Right lobe of liver (tissue), 6 donors: ENCODE results near the gene UTS2R. TPM values are rescaled to one million over a fixed set of nuclear protein-coding genes. Genes with fewer than 3 reads are reported as not detected.
A peak's percentile ranks its signal among the peaks of the same experiment; 100 is the strongest.

Experiments used
- ATAC-seq, 4 donors: fragments of 200-7000 bp; cut with Tn5 transposase; one replicate each; pipeline ENCODE4 v1.9.1; 2020; ENCODE audit warnings: mild to moderate bottlenecking in 4 of 4, moderate library complexity in 4 of 4
- DNase-seq, 3 donors: peaks; one replicate each; pipeline ENCODE4 v3.0.0-alpha.2; 2020
- H3K27ac ChIP-seq, 3 donors: fragments of 200-600 bp; one replicate each; pipeline ENCODE4 v1.8.0; 2022
- H3K27me3 ChIP-seq, 2 donors: fragments of 200-600 bp; one replicate each; pipeline ENCODE4 v1.8.0; 2022
- H3K36me3 ChIP-seq, 4 donors: fragments of 200-600 bp; sonication (generic) in 1 of 4; one replicate each; pipeline versions ENCODE4 v1.5.1 to v1.8.0; 2017 to 2022; ENCODE audit warnings: control low read depth in 1 of 4
- H3K4me1 ChIP-seq, 4 donors: fragments of 200-600 bp; sonication (generic) in 1 of 4; one replicate each; pipeline versions ENCODE4 v1.5.1 to v1.8.0; 2017 to 2022; ENCODE audit warnings: control low read depth in 1 of 4
- H3K4me3 ChIP-seq, 3 donors: fragments of 200-600 bp; one replicate each; pipeline ENCODE4 v1.8.0; 2022
- H3K9me3 ChIP-seq, 4 donors: fragments of 200-600 bp; sonication (generic) in 1 of 4; one replicate each; pipeline versions ENCODE4 v1.5.1 to v1.8.0; 2017 to 2022; ENCODE audit warnings: control low read depth in 1 of 4
- CTCF ChIP-seq, 4 donors: fragments of 200-600 bp in 3 of 4; fragments of 450-650 bp in 1 of 4; IDR thresholded peaks; one replicate each; pipeline versions ENCODE4 v1.5.1 to v1.8.0; 2016 to 2022; ENCODE audit warnings: antibody characterized with exemption in 4 of 4, mild to moderate bottlenecking in 2 of 4
- POLR2A ChIP-seq: fragments of 450-650 bp; IDR thresholded peaks from one replicate; pipeline ENCODE4 v1.6.1; 2017; ENCODE audit warnings: antibody characterized with exemption, mild to moderate bottlenecking
- WGBS: methylation state at CpG from one replicate; pipeline ENCODE4 v1.1.6; 2018; ENCODE audit warnings: low coverage, low lambda C conversion rate; ENCODE audit not compliant: insufficient coverage; ENCODE audit errors: missing lambda C conversion rate; 5-methylcytosine and 5-hydroxymethylcytosine counted together
- intact Hi-C, 2 donors: fragments of 100-400 bp; cut with DNase I; formaldehyde crosslinking; loops; one replicate each; pipeline versions ENCODE4 v1.11.2 to v1.14.1; 2022
- total RNA-seq, 6 experiments: library from RNA; depleted of rRNA in 2 of 6; stranded (reverse); fragments of >200 nt in 2 of 6; fragmentation: NEBNext Ultra II Directional in 3 of 6; extraction: Animal tissue kit (Norgen Biotek cat#: 25700) in 3 of 6; gene quantifications; one replicate each; pipeline versions ENCODE4 v1.1.0 to v1.2.4, GENCODE V29; 2016 to 2023
- donor health status: DM: no; HTN: yes; CAD: no.
- donor health status: DM: no; HTN: no; CAD: no.
- donor health status: DM: no; HTN: no; CAD: no.
- donor health status: DM: no; HTN: yes; CAD: no.
- donor health status: DM: no; HTN: yes; CAD: no.

UTS2R gene
- total RNA-seq, 6 experiments from 2014 or later: not detected

DNA sequence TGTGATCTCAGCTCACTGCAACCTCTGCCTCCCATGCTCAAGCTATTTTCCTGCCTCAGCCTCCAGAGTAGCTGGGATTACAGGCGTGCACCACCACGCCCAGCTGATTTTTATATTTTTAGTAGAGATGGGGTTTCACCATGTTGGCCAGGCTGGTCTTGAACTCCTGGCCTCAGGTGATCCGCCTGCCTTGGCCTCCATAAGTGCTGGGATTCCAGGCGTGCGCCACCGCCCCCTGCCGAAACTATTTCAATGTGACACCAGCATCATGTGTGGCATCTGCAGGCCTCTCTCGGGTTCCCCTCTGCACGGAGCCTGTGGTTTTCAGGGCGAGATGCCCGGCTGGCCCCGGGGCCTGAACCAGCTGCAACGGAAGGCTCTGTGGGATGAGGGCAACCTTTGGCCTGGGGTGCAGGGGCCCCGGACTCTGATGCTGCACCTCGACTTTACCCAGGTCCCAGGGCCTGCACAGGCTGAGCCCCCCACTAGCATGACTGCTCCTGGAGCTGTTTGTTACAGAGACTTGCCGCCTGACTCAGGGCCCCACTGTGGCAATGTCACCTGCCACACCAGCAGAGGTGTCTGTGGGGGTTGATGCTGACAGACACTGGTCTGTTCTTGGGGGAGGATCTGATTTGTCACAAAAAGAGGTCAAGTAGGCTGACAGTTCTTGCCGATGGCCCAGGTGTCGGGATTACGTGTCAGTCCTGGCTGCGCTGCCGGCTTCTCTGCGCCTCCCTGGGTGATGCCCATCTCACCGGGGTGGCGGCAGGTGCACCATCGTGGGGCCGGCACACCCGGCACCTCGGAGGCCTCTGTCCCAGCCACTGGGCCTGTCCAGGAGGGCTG is 21.2 kb upstream of the UTS2R start:
- H3K36me3 ChIP-seq: no peaks in the 10 kb centered on the region
- H3K27ac ChIP-seq: no peak overlapping the region
- H3K9me3 ChIP-seq: no peaks in the 10 kb centered on the region
- no CpG with 5 or more reads among the region's 28 CpGs for WGBS
- H3K4me3 ChIP-seq: no peak overlapping the region
- no peak for ATAC-seq
- DNase-seq: no peak
- TF ChIP-seq POLR2A: no peak
- TF ChIP-seq CTCF (IDR thresholded peaks at IDR 0.05): no peak
- peaks cover 0 to 5% (median 0%) of the 10 kb centered on the region in 4 donors for H3K4me1 ChIP-seq
- intact Hi-C loops: loop anchor here (10.0 kb wide), 3 partner anchors 64 to 204 kb away; partner anchors contain the start of genes HEXD (in 1 of the 2) and OGFOD3 (in 1 of the 2)
- H3K27me3 ChIP-seq: no peaks in the 10 kb centered on the region

- intact Hi-C loops: loop anchor here (10.0 kb wide), 3 partner anchors 64 to 204 kb away; partner anchors contain the start of genes HEXD (in 1 of the 2) and OGFOD3 (in 1 of the 2)
- DNase-seq (no peak), ATAC-seq (peak in 2 of 4 donors; percentile 2 to 23)
- no peak overlapping the region for H3K4me3 ChIP-seq
- no peaks in the 10 kb centered on the region for H3K36me3 ChIP-seq
- H3K9me3 ChIP-seq: no peaks in the 10 kb centered on the region
- no peak overlapping the region for H3K27ac ChIP-seq
- peaks cover 0 to 5% (median 0%) of the 10 kb centered on the region in 4 donors for H3K4me1 ChIP-seq
- H3K27me3 ChIP-seq: no peaks in the 10 kb centered on the region
- WGBS: 54% methylated on average over 7 of the region's 21 CpGs
- no peak for TF ChIP-seq CTCF (IDR thresholded peaks at IDR 0.05)
- no peak for TF ChIP-seq POLR2A
Observed at GRCh38 chr17:82351254-82351712, 20.3 kb upstream of the UTS2R start.

DNA sequence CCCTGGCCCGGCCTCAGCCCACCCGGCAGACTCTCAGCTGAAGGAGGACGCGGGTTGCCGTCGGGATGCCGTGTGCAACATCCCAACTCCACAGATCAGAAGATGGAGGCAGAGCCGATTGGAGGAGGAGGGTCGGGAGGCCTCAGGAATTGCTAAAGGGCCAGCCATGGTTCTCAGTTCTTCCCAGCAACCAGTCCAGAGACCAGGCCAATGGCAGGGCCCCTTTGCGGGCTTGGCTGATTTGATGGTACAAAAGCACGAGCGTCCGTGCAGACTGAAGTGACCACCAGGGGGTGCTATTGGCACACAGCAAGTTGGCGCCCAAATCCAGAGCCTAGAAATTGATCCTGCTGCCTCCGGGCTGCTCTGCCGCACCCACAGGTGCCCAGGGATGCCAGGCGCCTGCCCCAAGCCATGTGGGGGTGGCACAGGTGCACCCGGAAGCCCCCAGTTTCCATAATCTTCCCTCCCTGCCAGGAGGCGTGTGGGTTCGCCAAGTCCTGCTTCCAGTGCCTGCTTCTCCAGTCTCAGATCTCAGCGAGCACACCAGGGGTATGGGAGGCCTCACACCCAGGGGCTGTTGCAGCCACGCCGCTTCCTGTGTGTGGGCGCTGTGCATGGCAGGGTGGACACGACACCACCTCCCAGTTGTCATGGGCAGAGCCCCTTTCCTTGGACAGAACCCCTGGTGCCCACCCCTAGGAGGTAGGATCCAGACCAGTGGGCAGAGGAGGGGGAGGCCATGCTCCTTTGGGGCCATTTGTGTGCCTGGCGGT is 19.7 kb upstream of the UTS2R start:
- H3K36me3 ChIP-seq: no peaks in the 10 kb centered on the region
- H3K27me3 ChIP-seq: no peaks in the 10 kb centered on the region
- peaks cover 0 to under 1% (median 0%) of the 10 kb centered on the region in 4 donors for H3K4me1 ChIP-seq
- H3K27ac ChIP-seq: no peak overlapping the region
- peak; percentile 94 to 98 (median 97) for TF ChIP-seq CTCF (IDR thresholded peaks at IDR 0.05)
- no peak for TF ChIP-seq POLR2A
- H3K9me3 ChIP-seq: no peaks in the 10 kb centered on the region
- no peak overlapping the region for H3K4me3 ChIP-seq
- peak; percentile 78 to 82 (median 81) for DNase-seq
- 52% methylated on average over 6 of the region's 26 CpGs for WGBS
- intact Hi-C loops: loop anchor here (10.0 kb wide), 3 partner anchors 63 to 203 kb away; partner anchors contain the start of genes HEXD (in 1 of the 2) and OGFOD3 (in 1 of the 2)
- peak; percentile 83 to 95 (median 90) for ATAC-seq

GRCh38 chr17:82353484-82353883 is 18.1 kb upstream of the UTS2R start:
- Histone ChIP-seq H3K27ac (no peak overlapping the region), H3K9me3 (no peaks in the 10 kb centered on the region), H3K4me1 (no peaks in the 10 kb centered on the region), H3K27me3 (no peaks in the 10 kb centered on the region), H3K36me3 (no peaks in the 10 kb centered on the region), H3K4me3 (no peak overlapping the region)
- intact Hi-C loops: loop anchor here (10.0 kb wide), 3 partner anchors 61 to 201 kb away; partner anchors contain the start of genes HEXD (in 1 of the 2) and OGFOD3 (in 1 of the 2)
- ATAC-seq (no peak), DNase-seq (peak in 1 of 3 donors; percentile 38)
- WGBS: no CpG with 5 or more reads among the region's 8 CpGs
- TF ChIP-seq CTCF (IDR thresholded peaks at IDR 0.05) (no peak), POLR2A (no peak)
